ENCODE results near the gene ABCG1. TPM values are rescaled to one million over a fixed set of nuclear protein-coding genes. Genes with fewer than 3 reads are reported as not detected.

ABCG1 gene
- total RNA-seq, 1 donor from 2014 or later = 39.5 TPM

- Histone ChIP-seq H3K27me3 (no peaks in the 10 kb centered on the region), H3K36me3 (no peaks in the 10 kb centered on the region), H3K9me3 (no peaks in the 10 kb centered on the region), H3K4me1 (no peaks in the 10 kb centered on the region), H3K27ac (no peak overlapping the region), H3K4me3 (no peak overlapping the region)
- no peak for DNase-seq (ENCODE audit: low spot score in 2 of 2)
- no peak for TF ChIP-seq CTCF (IDR thresholded peaks at IDR 0.05)
- intact Hi-C loops (cut with DNase I) = loop anchor here (5.0 kb wide), 1 partner anchor 85 kb away; no protein-coding TSS in a partner anchor
Measured at GRCh38 chr21:42252325-42252654, 33.4 kb downstream of the ABCG1 start.

GRCh38 chr21:42252778-42253340 lies 33.9 kb downstream of the ABCG1 start:
- DNase-seq (ENCODE audit: low spot score in 2 of 2) = no peak

GRCh38 chr21:42253466-42253865 lies 34.5 kb downstream of the ABCG1 start:
- no peak for TF ChIP-seq CTCF (IDR thresholded peaks at IDR 0.05)
- H3K4me3 ChIP-seq = no peak overlapping the region
- no peak for DNase-seq (ENCODE audit: low spot score in 2 of 2)
- no peaks in the 10 kb centered on the region for H3K9me3 ChIP-seq
- intact Hi-C loops (cut with DNase I) = loop anchor here (5.0 kb wide), 1 partner anchor 86 kb away; no protein-coding TSS in a partner anchor
- H3K4me1 ChIP-seq = no peaks in the 10 kb centered on the region
- no peak overlapping the region for H3K27ac ChIP-seq
- no peaks in the 10 kb centered on the region for H3K27me3 ChIP-seq
- no peaks in the 10 kb centered on the region for H3K36me3 ChIP-seq

More at GRCh38 chr21:42252778-42253340, 33.9 kb downstream of the ABCG1 start:
- Histone ChIP-seq H3K4me1 (no peaks in the 10 kb centered on the region), H3K4me3 (no peak overlapping the region), H3K27me3 (no peaks in the 10 kb centered on the region), H3K27ac (no peak overlapping the region), H3K36me3 (no peaks in the 10 kb centered on the region), H3K9me3 (no peaks in the 10 kb centered on the region)
- no peak for TF ChIP-seq CTCF (IDR thresholded peaks at IDR 0.05)
- intact Hi-C loops (cut with DNase I) = loop anchor here (5.0 kb wide), 1 partner anchor 86 kb away; no protein-coding TSS in a partner anchor

- TF ChIP-seq CTCF (IDR thresholded peaks at IDR 0.05) = no peak
- DNase-seq (ENCODE audit: low spot score in 2 of 2) = no peak
- Histone ChIP-seq H3K27me3 (no peaks in the 10 kb centered on the region), H3K36me3 (no peaks in the 10 kb centered on the region), H3K27ac (no peak overlapping the region), H3K4me3 (no peak overlapping the region), H3K4me1 (no peaks in the 10 kb centered on the region), H3K9me3 (no peaks in the 10 kb centered on the region)
- intact Hi-C loops (cut with DNase I) = loop anchor here (5.0 kb wide), 1 partner anchor 87 kb away; no protein-coding TSS in a partner anchor
Measured at GRCh38 chr21:42254083-42254482, 35.1 kb downstream of the ABCG1 start.

GRCh38 chr21:42254651-42255601 lies 36.0 kb downstream of the ABCG1 start:
- no peak overlapping the region for H3K27ac ChIP-seq
- H3K4me3 ChIP-seq = no peak overlapping the region
- intact Hi-C loops (cut with DNase I) = loop anchor here (5.0 kb wide), 1 partner anchor 88 kb away; no protein-coding TSS in a partner anchor
- H3K9me3 ChIP-seq = no peaks in the 10 kb centered on the region
- H3K36me3 ChIP-seq = no peaks in the 10 kb centered on the region
- no peak for DNase-seq (ENCODE audit: low spot score in 2 of 2)
- no peak for TF ChIP-seq CTCF (IDR thresholded peaks at IDR 0.05)
- no peaks in the 10 kb centered on the region for H3K27me3 ChIP-seq
- no peaks in the 10 kb centered on the region for H3K4me1 ChIP-seq
